H9 (cell line): ENCODE results near the gene TOM1L2. TPM values are rescaled to one million over a fixed set of nuclear protein-coding genes. Genes with fewer than 3 reads are reported as not detected.

Experiments
- DNase-seq: peaks from one replicate; pipeline ENCODE4 v3.0.0-alpha.2; 2017
- H2AFZ ChIP-seq: one replicate; pipeline ENCODE4 v1.6.1; 2013; ENCODE audit warnings: mild to moderate bottlenecking, low read length, control low read depth, moderate library complexity
- H2AK5ac ChIP-seq: 2 replicates; pipeline ENCODE4 v1.6.1; 2013; ENCODE audit warnings: low read length, control low read depth, mixed read lengths; ENCODE audit not compliant: insufficient read length
- H2BK120ac ChIP-seq: one replicate; pipeline ENCODE4 v1.6.1; 2013; ENCODE audit warnings: low read depth, mild to moderate bottlenecking, low read length, control low read depth, inconsistent platforms; ENCODE audit not compliant: poor library complexity, severe bottlenecking
- H2BK12ac ChIP-seq: 2 replicates; pipeline ENCODE4 v1.6.1; 2013; ENCODE audit warnings: low read length, control low read depth, mixed read lengths, low read depth; ENCODE audit not compliant: insufficient read length
- H2BK15ac ChIP-seq: 2 replicates; pipeline ENCODE4 v1.6.1; 2013; ENCODE audit warnings: low read depth, low read length, control low read depth
- H2BK20ac ChIP-seq: one replicate; pipeline ENCODE4 v1.6.1; 2013; ENCODE audit warnings: low read depth, mild to moderate bottlenecking, low read length, control low read depth, inconsistent platforms; ENCODE audit not compliant: poor library complexity, severe bottlenecking
- H2BK5ac ChIP-seq: 2 replicates; pipeline ENCODE4 v1.6.1; 2013; ENCODE audit warnings: low read length, control low read depth, mixed read lengths; ENCODE audit not compliant: insufficient read length
- H3K14ac ChIP-seq: 2 replicates; pipeline ENCODE4 v1.6.1; 2013; ENCODE audit warnings: low read length, control low read depth; ENCODE audit not compliant: insufficient read depth
- H3K18ac ChIP-seq: 2 replicates; pipeline ENCODE4 v1.6.1; 2013; ENCODE audit warnings: low read depth, mild to moderate bottlenecking, mixed read lengths, low read length, control low read depth; ENCODE audit not compliant: insufficient read length
- H3K23ac ChIP-seq: 2 replicates; pipeline ENCODE4 v1.6.1; 2013; ENCODE audit warnings: low read length, control low read depth, mixed read lengths, low read depth; ENCODE audit not compliant: insufficient read length
- H3K23me2 ChIP-seq: 2 replicates; pipeline ENCODE4 v1.6.1; 2013; ENCODE audit warnings: low read depth, mild to moderate bottlenecking, mixed read lengths, low read length, control low read depth; ENCODE audit not compliant: insufficient read length, poor library complexity, severe bottlenecking
- H3K27ac ChIP-seq: 2 replicates; pipeline ENCODE4 v1.5.1; 2013; ENCODE audit warnings: low read length, control low read depth, mixed read lengths, low read depth; ENCODE audit not compliant: insufficient read length
- H3K27me3 ChIP-seq: 2 replicates; pipeline ENCODE4 v1.6.1; 2013; ENCODE audit warnings: low read length, control low read depth, inconsistent platforms; ENCODE audit not compliant: insufficient read depth
- H3K4ac ChIP-seq: 2 replicates; pipeline ENCODE4 v1.6.1; 2013; ENCODE audit warnings: low read depth, mild to moderate bottlenecking, control low read depth, inconsistent platforms, low read length, moderate library complexity
- H3K4me1 ChIP-seq: 2 replicates; pipeline ENCODE4 v1.6.1; 2013; ENCODE audit warnings: low read length, control low read depth, inconsistent platforms; ENCODE audit not compliant: insufficient read depth
- H3K4me2 ChIP-seq: 2 replicates; pipeline ENCODE4 v1.6.1; 2013; ENCODE audit warnings: low read length, control low read depth, mixed read lengths; ENCODE audit not compliant: insufficient read length, insufficient read depth
- H3K56ac ChIP-seq: 2 replicates; pipeline ENCODE4 v1.6.1; 2013; ENCODE audit warnings: low read depth, mild to moderate bottlenecking, mixed read lengths, low read length, control low read depth; ENCODE audit not compliant: insufficient read length
- H3K79me1 ChIP-seq: 2 replicates; pipeline ENCODE4 v1.6.1; 2013; ENCODE audit warnings: low read depth, mild to moderate bottlenecking, moderate library complexity, low read length, control low read depth, inconsistent platforms; ENCODE audit not compliant: insufficient read depth, poor library complexity, severe bottlenecking
- H3K79me2 ChIP-seq: 2 replicates; pipeline ENCODE4 v1.6.1; 2013; ENCODE audit warnings: low read length, control low read depth, inconsistent platforms; ENCODE audit not compliant: insufficient read depth
- H3K9ac ChIP-seq: 2 replicates; pipeline ENCODE4 v1.6.1; 2013; ENCODE audit warnings: low read length, control low read depth, mixed read lengths; ENCODE audit not compliant: insufficient read length; ENCODE audit errors: extremely low read depth
- H3K9me3 ChIP-seq: one replicate; pipeline ENCODE4 v1.6.1; 2013; ENCODE audit warnings: low read depth, low read length, inconsistent platforms; ENCODE audit not compliant: control insufficient read depth
- H3T11ph ChIP-seq: one replicate; pipeline ENCODE4 v1.6.1; 2013; ENCODE audit warnings: mild to moderate bottlenecking, low read length, control low read depth, inconsistent platforms
- H4K20me1 ChIP-seq: one replicate; pipeline ENCODE4 v1.6.1; 2013; ENCODE audit not compliant: control insufficient read depth, insufficient read length, insufficient read depth
- H4K5ac ChIP-seq: 2 replicates; pipeline ENCODE4 v1.6.1; 2013; ENCODE audit warnings: low read depth, mild to moderate bottlenecking, mixed read lengths, low read length, control low read depth; ENCODE audit not compliant: insufficient read length
- H4K8ac ChIP-seq: replicated peaks from 2 replicates; pipeline ENCODE4 v1.6.1; 2013; ENCODE audit warnings: low read length, control low read depth, mixed read lengths, low read depth; ENCODE audit not compliant: insufficient read length
- H4K91ac ChIP-seq: 2 replicates; pipeline ENCODE4 v1.6.1; 2013; ENCODE audit warnings: low read depth, mild to moderate bottlenecking, moderate library complexity, mixed read lengths, low read length, control low read depth; ENCODE audit not compliant: insufficient read length
- H3K27ac Mint-ChIP-seq, 3 experiments: 2 replicates in 2 of 3; 3 replicates in 1 of 3; pipeline ENCODE4 v1.8.0; 2020 to 2021; ENCODE audit warnings: mixed read lengths in 3 of 3, mild to moderate bottlenecking in 1 of 3, moderate library complexity in 1 of 3
- H3K27me3 Mint-ChIP-seq: 2 replicates; pipeline ENCODE4 v1.8.0; 2021; ENCODE audit warnings: low read depth, mild to moderate bottlenecking, moderate library complexity, mixed read lengths
- H3K36me3 Mint-ChIP-seq, 3 experiments: 2 replicates in 2 of 3; 3 replicates in 1 of 3; pipeline ENCODE4 v1.8.0; 2020 to 2021; ENCODE audit warnings: low read depth in 3 of 3, mixed read lengths in 3 of 3; ENCODE audit not compliant: insufficient read depth in 1 of 3
- H3K4me1 Mint-ChIP-seq, 2 experiments: 2 replicates each; pipeline ENCODE4 v1.8.0; 2020; ENCODE audit warnings: mixed read lengths in 2 of 2
- H3K4me3 Mint-ChIP-seq, 2 experiments: 2 replicates in 1 of 2; 3 replicates in 1 of 2; pipeline ENCODE4 v1.8.0; 2020 to 2021; ENCODE audit warnings: mild to moderate bottlenecking in 2 of 2, mixed read lengths in 2 of 2, moderate library complexity in 1 of 2
- H3K9me3 Mint-ChIP-seq, 2 experiments: 2 replicates in 1 of 2; 3 replicates in 1 of 2; pipeline ENCODE4 v1.8.0; 2020; ENCODE audit warnings: mild to moderate bottlenecking in 2 of 2, mixed read lengths in 2 of 2, moderate library complexity in 1 of 2
- WGBS: extraction: QIAGEN DNeasy Blood & Tissue Kit; methylation state at CpG from one replicate; pipeline ENCODE4 v1.1.7; 2013; ENCODE audit warnings: missing lambda C conversion rate, low lambda C conversion rate, mixed read lengths; ENCODE audit not compliant: insufficient read length; ENCODE audit errors: extremely low coverage; 5-methylcytosine and 5-hydroxymethylcytosine counted together
- total RNA-seq: library from RNA; stranded (reverse); gene quantifications from 2 replicates; pipeline ENCODE4 v1.2.1, GENCODE V29; 2021
- TF ChIP-seq, protein P1 (sequence below): fragments of 200-600 bp; sonication (generic); conservative IDR thresholded peaks from 3 replicates; pipeline ENCODE4 v1.8.0; 2021; ENCODE audit warnings: antibody characterized with exemption, mild to moderate bottlenecking

Gene TOM1L2
- total RNA-seq, 1 experiment from 2014 or later = 4.6 TPM

DNA sequence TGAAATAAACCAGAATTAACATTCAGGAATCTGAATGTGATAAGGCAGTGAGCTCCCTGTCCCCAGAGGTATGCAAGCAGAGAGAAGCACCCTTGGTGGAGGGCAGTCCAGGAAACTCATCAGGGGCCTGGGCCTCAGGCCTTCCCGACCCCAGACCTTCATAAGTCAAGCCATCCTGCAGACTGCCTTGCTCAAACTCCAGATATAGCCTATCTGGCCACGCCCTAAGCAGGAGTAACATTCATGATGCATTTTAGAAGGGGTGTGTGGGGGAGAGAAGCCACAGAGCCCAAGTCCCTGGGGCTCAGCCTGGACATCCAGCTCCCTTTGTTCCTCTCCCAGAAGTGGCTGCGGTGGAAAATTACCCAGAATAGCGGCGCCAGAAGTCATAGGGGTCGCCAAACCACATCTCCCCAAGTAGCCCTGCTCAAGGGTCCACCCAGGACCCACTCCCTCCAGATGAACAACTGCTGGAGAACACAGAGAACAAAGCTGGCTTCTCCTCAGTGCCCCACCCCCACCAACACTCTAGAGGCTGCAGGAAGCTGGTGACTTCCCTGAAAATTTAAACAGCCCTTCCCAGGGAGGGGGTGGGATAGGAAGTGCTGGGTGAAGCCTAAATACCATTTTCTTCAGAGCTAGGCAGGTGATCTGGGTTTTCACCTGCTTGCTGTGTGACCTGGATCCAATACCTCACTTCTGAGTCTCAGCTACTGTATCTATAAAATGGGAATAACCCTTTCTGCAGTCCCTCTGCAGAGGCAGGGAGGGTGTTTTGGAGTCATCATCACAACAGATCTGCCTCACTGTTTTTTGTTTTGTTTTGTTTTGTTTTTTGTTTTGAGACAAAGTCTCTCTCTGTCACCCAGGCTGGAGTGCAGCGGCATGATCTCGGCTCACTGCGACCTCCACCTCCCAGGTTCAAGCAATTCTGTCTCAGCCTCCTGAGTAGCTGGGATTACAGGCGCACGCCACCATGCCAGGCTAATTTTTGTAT is 133.9 kb downstream of the TOM1L2 start:
- TF ChIP-seq, protein P1, sequence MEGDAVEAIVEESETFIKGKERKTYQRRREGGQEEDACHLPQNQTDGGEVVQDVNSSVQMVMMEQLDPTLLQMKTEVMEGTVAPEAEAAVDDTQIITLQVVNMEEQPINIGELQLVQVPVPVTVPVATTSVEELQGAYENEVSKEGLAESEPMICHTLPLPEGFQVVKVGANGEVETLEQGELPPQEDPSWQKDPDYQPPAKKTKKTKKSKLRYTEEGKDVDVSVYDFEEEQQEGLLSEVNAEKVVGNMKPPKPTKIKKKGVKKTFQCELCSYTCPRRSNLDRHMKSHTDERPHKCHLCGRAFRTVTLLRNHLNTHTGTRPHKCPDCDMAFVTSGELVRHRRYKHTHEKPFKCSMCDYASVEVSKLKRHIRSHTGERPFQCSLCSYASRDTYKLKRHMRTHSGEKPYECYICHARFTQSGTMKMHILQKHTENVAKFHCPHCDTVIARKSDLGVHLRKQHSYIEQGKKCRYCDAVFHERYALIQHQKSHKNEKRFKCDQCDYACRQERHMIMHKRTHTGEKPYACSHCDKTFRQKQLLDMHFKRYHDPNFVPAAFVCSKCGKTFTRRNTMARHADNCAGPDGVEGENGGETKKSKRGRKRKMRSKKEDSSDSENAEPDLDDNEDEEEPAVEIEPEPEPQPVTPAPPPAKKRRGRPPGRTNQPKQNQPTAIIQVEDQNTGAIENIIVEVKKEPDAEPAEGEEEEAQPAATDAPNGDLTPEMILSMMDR = no peak
- H3K4me1 ChIP-seq = peaks cover 21% of the 10 kb centered on the region
- peaks cover 15% of the 10 kb centered on the region; the same call in 1 of the 2 replicates for H3K79me2 ChIP-seq
- H3K23me2 ChIP-seq = peaks cover 13% of the 10 kb centered on the region
- no peak overlapping the region for H2AFZ ChIP-seq
- H3K18ac ChIP-seq = peak overlapping the region; percentile 83
- H3K27ac ChIP-seq = peak overlapping the region; percentile 55
- H4K8ac ChIP-seq = peak overlapping the region; percentile 21
- H2BK20ac ChIP-seq = no peak overlapping the region
- H3K27me3 ChIP-seq = no peaks in the 10 kb centered on the region
- Mint-ChIP-seq H3K4me1 (peaks cover 61 to 74% of the 10 kb centered on the region in 2 experiments), H3K36me3 (peaks cover 7 to 23% (median 20%) of the 10 kb centered on the region in 3 experiments), H3K9me3 (no peaks in the 10 kb centered on the region; a peak in 3 of 5 replicates), H3K27ac (peak overlapping the region; percentile 98 to 99 (median 99)), H3K4me3 (peak overlapping the region; percentile 35 to 87), H3K27me3 (peaks cover 2% of the 10 kb centered on the region; the same call in 1 of the 2 replicates)
- no peak overlapping the region for H2BK15ac ChIP-seq
- H4K20me1 ChIP-seq = peaks cover 3% of the 10 kb centered on the region
- H4K91ac ChIP-seq = peak overlapping the region; percentile 2
- H3K9me3 ChIP-seq = no peaks in the 10 kb centered on the region
- H3K14ac ChIP-seq = peak overlapping the region; percentile 1; the same call in 1 of the 2 replicates
- H3K23ac ChIP-seq = no peak overlapping the region
- no peak overlapping the region for H2BK120ac ChIP-seq
- H4K5ac ChIP-seq = peak overlapping the region; percentile 59
- H3K4me2 ChIP-seq = peak overlapping the region; percentile 3
- H3T11ph ChIP-seq = no peak overlapping the region
- no peak overlapping the region for H3K9ac ChIP-seq
- no peak overlapping the region for H3K56ac ChIP-seq
- peak overlapping the region; percentile 81 for H3K4ac ChIP-seq
- H2BK12ac ChIP-seq = peak overlapping the region; percentile 63
- H3K79me1 ChIP-seq = no peaks in the 10 kb centered on the region
- peak; percentile 93 for DNase-seq
- no peak overlapping the region for H2BK5ac ChIP-seq
- peak overlapping the region; percentile 96 for H2AK5ac ChIP-seq
- no CpG with 5 or more reads among the region's 11 CpGs for WGBS
